Ovary (tissue), 9 donors: ENCODE measurements around the gene LRRC71. TPM values are rescaled to one million over a fixed set of nuclear protein-coding genes. Genes with fewer than 3 reads are reported as not detected.

Experiments
- DNase-seq, 5 donors: peaks; one replicate each; pipeline ENCODE4 v3.0.0-alpha.2; 2019 to 2020
- H3K27ac ChIP-seq, 2 donors: fragments of 200-600 bp; one replicate each; pipeline versions ENCODE4 v1.5.1 to v1.8.0; 2019 to 2022
- H3K27me3 ChIP-seq: fragments of 200-600 bp; one replicate; pipeline ENCODE4 v1.8.0; 2022
- H3K36me3 ChIP-seq: fragments of 200-600 bp; sonication (generic); one replicate; pipeline ENCODE4 v1.5.1; 2019
- H3K4me1 ChIP-seq: one replicate; pipeline ENCODE4 v1.8.1; 2013; ENCODE audit warnings: mild to moderate bottlenecking, moderate library complexity; ENCODE audit not compliant: insufficient read depth
- H3K4me3 ChIP-seq: fragments of 200-600 bp; sonication (generic); one replicate; pipeline ENCODE4 v1.5.1; 2017
- H3K9me3 ChIP-seq, 2 donors: fragments of 200-600 bp in 1 of 2; sonication (generic) in 1 of 2; one replicate each; pipeline versions ENCODE4 v1.5.1 to v1.8.1; 2013 to 2019; ENCODE audit warnings: mild to moderate bottlenecking in 1 of 2, moderate library complexity in 1 of 2
- EP300 ChIP-seq: sonication (generic); formaldehyde crosslinking; IDR thresholded peaks from one replicate; pipeline ENCODE4 v1.6.1; 2017; ENCODE audit warnings: antibody characterized with exemption
- POLR2A ChIP-seq: fragments of 450-650 bp; IDR thresholded peaks from one replicate; pipeline ENCODE4 v1.6.1; 2017; ENCODE audit warnings: antibody characterized with exemption, mild to moderate bottlenecking, moderate library complexity
- WGBS, 3 donors: extraction: QIAGEN DNeasy Blood & Tissue Kit in 1 of 3; methylation state at CpG; one replicate each; pipeline versions ENCODE4 v1.1.5 to v1.1.7; 2013 to 2017; 5-methylcytosine and 5-hydroxymethylcytosine counted together
- intact Hi-C, 4 donors: fragments of 100-400 bp; cut with DNase I; formaldehyde crosslinking; loops; one replicate each; pipeline versions ENCODE4 v1.11.0 to v1.15.1; 2022 to 2023
- polyA plus RNA-seq, 2 donors: library from polyadenylated mRNA; stranded (reverse); fragments of 200-250 nt in 1 of 2; fragments of 350-450 nt in 1 of 2; fragmentation: Illumina TruSeq in 1 of 2; extraction: RNeasy Lipid Tissue Mini Kit (QIAGEN cat#74804) in 1 of 2; gene quantifications; one replicate each; pipeline ENCODE4 v1.2.3, GENCODE V29; 2013 to 2014
- total RNA-seq, 7 donors: library from RNA; depleted of rRNA in 2 of 7; stranded (reverse); fragments of >200 nt in 2 of 7; fragmentation: NEBNext Ultra II Directional in 3 of 7; extraction: Animal tissue kit (Norgen Biotek cat#: 25700) in 3 of 7; gene quantifications; one replicate each; pipeline versions ENCODE4 v1.1.0 to v1.2.4, GENCODE V29; 2016 to 2023
- TF ChIP-seq, protein P1 (sequence below), 3 donors: fragments of 450-650 bp in 2 of 3; fragments of 200-600 bp in 1 of 3; IDR thresholded peaks; one replicate each; pipeline versions ENCODE4 v1.5.1 to v1.8.0; 2016 to 2022; ENCODE audit warnings: antibody characterized with exemption in 3 of 3, mild to moderate bottlenecking in 1 of 3
- donor health status: DM: no; HTN: no; CAD: no; lungs with moderate emphysema.
- donor health status: DM: no; HTN: no; CAD: no.
- donor health status: Bipolar disorder and iron deficiency.
- donor health status: DM: yes; HTN: yes; CAD: no.
- donor health status: DM: no; HTN: no; CAD: no.
- donor health status: DM: yes; HTN: yes; CAD: no.

Gene LRRC71
- total and polyA plus RNA-seq, 9 donors = 0.07 to 11.1 (median 0.80) TPM; not detected in 3

DNA sequence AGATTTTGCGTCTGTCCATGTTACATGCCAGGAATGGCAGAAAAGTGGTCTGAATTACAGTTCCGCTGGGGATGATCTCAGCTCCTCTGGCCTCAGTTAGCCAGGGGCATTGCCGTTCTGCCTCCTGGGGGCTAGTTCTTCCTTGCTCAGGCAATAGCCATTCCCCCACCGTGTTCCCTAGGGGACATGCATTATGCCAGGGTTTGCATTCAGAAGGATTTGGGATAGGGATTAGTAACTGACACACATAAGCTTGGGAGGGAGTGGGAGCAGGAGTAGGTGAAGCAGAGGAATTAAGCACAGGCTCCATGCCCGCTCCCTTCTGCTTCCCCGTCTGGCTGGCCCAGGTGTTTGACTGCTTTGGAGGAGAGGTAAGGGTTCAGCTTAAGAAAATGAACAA, 12.7 kb downstream of the LRRC71 start:
- peak in 1 of 5 donors; percentile 18 for DNase-seq
- H3K27ac ChIP-seq = no peak overlapping the region
- H3K9me3 ChIP-seq = no peaks in the 10 kb centered on the region
- intact Hi-C loops = no loop called here
- H3K36me3 ChIP-seq = no peaks in the 10 kb centered on the region
- TF ChIP-seq POLR2A = no peak
- TF ChIP-seq, protein P1, sequence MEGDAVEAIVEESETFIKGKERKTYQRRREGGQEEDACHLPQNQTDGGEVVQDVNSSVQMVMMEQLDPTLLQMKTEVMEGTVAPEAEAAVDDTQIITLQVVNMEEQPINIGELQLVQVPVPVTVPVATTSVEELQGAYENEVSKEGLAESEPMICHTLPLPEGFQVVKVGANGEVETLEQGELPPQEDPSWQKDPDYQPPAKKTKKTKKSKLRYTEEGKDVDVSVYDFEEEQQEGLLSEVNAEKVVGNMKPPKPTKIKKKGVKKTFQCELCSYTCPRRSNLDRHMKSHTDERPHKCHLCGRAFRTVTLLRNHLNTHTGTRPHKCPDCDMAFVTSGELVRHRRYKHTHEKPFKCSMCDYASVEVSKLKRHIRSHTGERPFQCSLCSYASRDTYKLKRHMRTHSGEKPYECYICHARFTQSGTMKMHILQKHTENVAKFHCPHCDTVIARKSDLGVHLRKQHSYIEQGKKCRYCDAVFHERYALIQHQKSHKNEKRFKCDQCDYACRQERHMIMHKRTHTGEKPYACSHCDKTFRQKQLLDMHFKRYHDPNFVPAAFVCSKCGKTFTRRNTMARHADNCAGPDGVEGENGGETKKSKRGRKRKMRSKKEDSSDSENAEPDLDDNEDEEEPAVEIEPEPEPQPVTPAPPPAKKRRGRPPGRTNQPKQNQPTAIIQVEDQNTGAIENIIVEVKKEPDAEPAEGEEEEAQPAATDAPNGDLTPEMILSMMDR (IDR thresholded peaks at IDR 0.05) = no peak
- TF ChIP-seq EP300 = no peak
- H3K4me1 ChIP-seq = peaks cover 3% of the 10 kb centered on the region
- 72 to 80% (median 77%) methylated on average over 6 of the region's 6 CpGs for WGBS, 3 donors
- H3K4me3 ChIP-seq = no peak overlapping the region
- no peaks in the 10 kb centered on the region for H3K27me3 ChIP-seq

DNA sequence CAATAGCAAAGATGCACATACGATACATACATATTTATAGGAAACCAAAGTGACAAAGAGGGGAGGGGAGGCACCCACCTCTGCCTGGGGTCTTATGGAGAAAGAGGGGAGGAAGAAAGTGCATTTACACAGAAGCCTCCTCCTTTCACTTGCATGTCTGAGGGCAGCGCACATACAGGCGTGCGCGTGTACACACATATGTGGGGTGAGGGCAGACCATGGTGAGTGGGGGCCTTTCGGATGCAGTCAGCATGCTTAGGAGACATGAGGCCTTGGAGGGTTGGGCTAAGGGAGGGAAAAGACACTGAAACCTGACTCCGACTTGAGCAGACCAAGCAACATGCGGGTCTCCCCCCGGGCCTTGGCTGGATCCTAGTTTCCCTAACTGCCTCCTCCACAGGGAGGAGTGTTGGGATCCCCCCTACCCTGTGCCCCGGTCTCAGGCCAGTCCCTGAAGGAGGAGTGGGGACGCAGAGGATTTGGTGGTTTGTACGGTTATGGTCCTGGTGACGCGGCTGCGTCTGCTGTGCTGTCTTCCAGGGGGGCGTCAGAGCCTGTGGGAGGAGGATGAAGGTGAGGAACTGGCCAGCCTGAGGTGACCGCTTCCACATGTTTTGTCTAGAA, 15.2 kb downstream of the LRRC71 start:
- intact Hi-C loops = no loop called here
- Histone ChIP-seq H3K27me3 (no peaks in the 10 kb centered on the region), H3K4me1 (peaks cover 3% of the 10 kb centered on the region), H3K9me3 (no peaks in the 10 kb centered on the region), H3K27ac (no peak overlapping the region), H3K36me3 (no peaks in the 10 kb centered on the region), H3K4me3 (no peak overlapping the region)
- WGBS, 3 donors = 62 to 76% (median 62%) methylated on average over 17 of the region's 17 CpGs
- TF ChIP-seq, protein P1 (IDR thresholded peaks at IDR 0.05) = no peak
- TF ChIP-seq EP300 = no peak
- no peak for TF ChIP-seq POLR2A
- no peak for DNase-seq

DNA sequence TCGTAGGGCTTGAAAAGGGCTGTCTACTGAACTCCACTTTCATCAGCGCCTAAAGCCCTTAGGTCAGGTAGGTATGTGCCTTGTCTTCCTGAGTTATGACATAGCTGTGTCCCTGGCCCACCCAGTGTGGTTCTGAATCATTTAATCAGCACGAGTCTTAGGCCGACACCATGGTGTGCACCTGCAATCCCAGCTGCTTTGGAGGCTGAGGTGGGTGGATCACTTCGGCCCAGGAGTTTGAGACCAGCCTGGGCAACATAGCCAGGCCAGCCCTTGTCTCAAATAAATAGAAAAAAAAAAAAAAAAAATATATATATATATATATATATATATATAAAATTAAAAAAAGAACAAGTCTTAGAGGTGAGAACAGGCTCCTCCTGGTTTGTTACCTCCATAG, 15.8 kb downstream of the LRRC71 start:
- TF ChIP-seq EP300 (no peak), POLR2A (no peak)
- TF ChIP-seq, protein P1 (IDR thresholded peaks at IDR 0.05) = no peak
- WGBS, 3 donors = 78 to 89% (median 89%) methylated on average over 5 of the region's 5 CpGs
- Histone ChIP-seq H3K9me3 (no peaks in the 10 kb centered on the region), H3K27ac (no peak overlapping the region), H3K36me3 (no peaks in the 10 kb centered on the region), H3K4me3 (no peak overlapping the region), H3K27me3 (no peaks in the 10 kb centered on the region), H3K4me1 (peaks cover 3% of the 10 kb centered on the region)
- intact Hi-C loops = no loop called here
- no peak for DNase-seq

DNA sequence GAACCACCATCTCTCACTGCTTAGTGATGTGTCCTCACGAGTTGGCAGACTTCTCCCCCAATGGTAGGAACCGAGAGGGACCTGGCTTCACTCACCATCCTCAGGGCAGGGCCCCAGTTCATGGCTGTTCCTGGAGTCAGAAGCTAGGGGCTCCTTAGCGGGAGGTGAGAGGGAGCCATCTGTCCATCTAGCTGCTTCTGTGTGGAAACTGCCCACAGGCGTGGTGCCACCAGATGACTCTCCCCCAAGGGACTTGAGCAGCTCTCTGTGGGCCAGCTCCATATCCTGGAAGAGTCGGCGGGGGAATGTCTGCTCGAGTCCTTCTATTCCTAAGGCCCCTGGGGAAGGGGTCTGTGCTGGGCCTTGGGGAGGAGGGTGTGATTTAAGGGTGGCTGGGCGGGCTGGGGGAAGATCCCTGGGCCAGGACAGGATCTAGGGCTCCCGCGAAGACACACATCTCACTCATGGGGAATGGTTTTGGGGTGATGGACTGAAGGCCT, 16.3 kb downstream of the LRRC71 start:
- DNase-seq = no peak
- no peak overlapping the region for H3K4me3 ChIP-seq
- H3K27ac ChIP-seq = no peak overlapping the region
- H3K36me3 ChIP-seq = no peaks in the 10 kb centered on the region
- intact Hi-C loops = no loop called here
- H3K9me3 ChIP-seq = no peaks in the 10 kb centered on the region
- H3K27me3 ChIP-seq = no peaks in the 10 kb centered on the region
- 78 to 84% (median 80%) methylated on average over 10 of the region's 10 CpGs for WGBS, 3 donors
- H3K4me1 ChIP-seq = peaks cover 3% of the 10 kb centered on the region
- TF ChIP-seq, protein P1 (IDR thresholded peaks at IDR 0.05) = no peak
- no peak for TF ChIP-seq EP300
- no peak for TF ChIP-seq POLR2A
